Activated naive CD8-positive, alpha-beta T cell treated with anti-CD3 and anti-CD28 coated beads for 36 hours (primary cell): ENCODE measurements around the gene DPYSL3. TPM values are rescaled to one million over a fixed set of nuclear protein-coding genes. Genes with fewer than 3 reads are reported as not detected.
A peak's percentile ranks its signal among the peaks of the same experiment; 100 is the strongest.

ENCODE experiments used
- DNase-seq: peaks from one replicate; pipeline ENCODE4 v3.0.0; 2021
- H3K27ac Mint-ChIP-seq: one replicate; pipeline ENCODE4 v1.8.0; 2022; ENCODE audit warnings: mild to moderate bottlenecking, moderate library complexity, mixed read lengths
- H3K27me3 Mint-ChIP-seq: one replicate; pipeline ENCODE4 v1.8.0; 2022; ENCODE audit warnings: mild to moderate bottlenecking, mixed read lengths
- H3K36me3 Mint-ChIP-seq: one replicate; pipeline ENCODE4 v1.8.0; 2021; ENCODE audit warnings: mild to moderate bottlenecking, mixed read lengths
- H3K4me1 Mint-ChIP-seq: one replicate; pipeline ENCODE4 v1.8.0; 2021; ENCODE audit warnings: mixed read lengths
- H3K4me3 Mint-ChIP-seq: one replicate; pipeline ENCODE4 v1.8.0; 2022; ENCODE audit warnings: mild to moderate bottlenecking, moderate library complexity, mixed read lengths
- H3K9me3 Mint-ChIP-seq: one replicate; pipeline ENCODE4 v1.8.0; 2022; ENCODE audit warnings: mixed read lengths
- total RNA-seq, 2 experiments: library from RNA; stranded (reverse); gene quantifications; one replicate each; pipeline ENCODE4 v1.2.3, GENCODE V29; 2021

DPYSL3 gene
- total RNA-seq, 2 experiments from 2014 or later: 0.28 to 0.41 TPM

DNA sequence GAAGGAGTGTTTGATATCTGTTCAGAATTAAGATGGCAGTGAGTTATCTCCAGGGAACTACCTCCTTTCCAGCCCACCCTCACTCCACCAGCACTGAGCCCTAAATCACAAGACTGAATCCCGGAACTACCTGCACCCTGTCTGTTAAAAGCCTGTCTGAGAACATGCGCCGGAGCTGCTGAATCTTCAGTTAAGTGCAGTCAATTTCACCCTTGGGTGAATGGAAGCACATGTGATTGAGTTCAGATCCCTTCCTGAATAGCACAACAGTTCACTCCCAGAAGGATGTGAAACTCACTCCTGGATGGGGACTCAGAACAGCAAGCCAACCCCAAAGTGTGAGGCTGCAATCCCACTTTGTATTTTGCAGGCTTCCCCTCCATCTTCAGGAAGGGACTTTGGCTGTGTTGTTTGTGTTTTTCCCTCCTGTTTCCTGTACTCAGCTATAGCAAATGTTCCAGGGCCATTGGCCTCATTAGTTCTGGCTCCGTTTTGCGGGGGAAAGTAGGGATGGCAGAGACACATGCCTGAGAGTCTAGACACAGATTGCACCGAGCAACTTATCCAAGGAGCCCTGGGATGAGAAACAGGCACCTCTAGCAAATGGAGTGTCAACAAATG is 43.4 kb downstream of the DPYSL3 start:
- DNase-seq: no peak
- Mint-ChIP-seq H3K27ac (no peak overlapping the region), H3K27me3 (peaks cover 9% of the 10 kb centered on the region), H3K9me3 (no peaks in the 10 kb centered on the region), H3K4me3 (no peak overlapping the region), H3K36me3 (no peaks in the 10 kb centered on the region), H3K4me1 (no peaks in the 10 kb centered on the region)

DNA sequence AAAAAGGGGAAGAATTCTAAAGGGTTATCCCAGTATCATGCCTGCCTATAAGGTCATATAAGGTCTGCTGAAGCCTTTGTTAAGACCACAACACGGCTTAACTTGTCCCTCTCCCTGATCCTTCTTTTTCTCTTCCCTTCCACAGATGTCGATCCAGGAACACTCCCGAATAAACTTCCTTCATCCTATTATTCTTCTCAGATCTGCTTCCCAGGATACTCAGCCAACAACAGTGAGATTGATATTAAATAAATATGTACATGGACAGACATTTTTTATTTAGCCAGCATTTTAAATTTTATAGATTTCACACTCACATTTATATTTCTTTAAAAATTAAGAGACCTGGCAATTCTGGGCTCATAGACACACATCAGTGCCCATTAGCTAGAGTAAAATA is 44.1 kb downstream of the DPYSL3 start:
- H3K4me3 Mint-ChIP-seq: no peak overlapping the region
- no peak for DNase-seq
- peaks cover 12% of the 10 kb centered on the region for H3K27me3 Mint-ChIP-seq
- H3K27ac Mint-ChIP-seq: no peak overlapping the region
- no peaks in the 10 kb centered on the region for H3K9me3 Mint-ChIP-seq
- no peaks in the 10 kb centered on the region for H3K36me3 Mint-ChIP-seq
- H3K4me1 Mint-ChIP-seq: no peaks in the 10 kb centered on the region

DNA sequence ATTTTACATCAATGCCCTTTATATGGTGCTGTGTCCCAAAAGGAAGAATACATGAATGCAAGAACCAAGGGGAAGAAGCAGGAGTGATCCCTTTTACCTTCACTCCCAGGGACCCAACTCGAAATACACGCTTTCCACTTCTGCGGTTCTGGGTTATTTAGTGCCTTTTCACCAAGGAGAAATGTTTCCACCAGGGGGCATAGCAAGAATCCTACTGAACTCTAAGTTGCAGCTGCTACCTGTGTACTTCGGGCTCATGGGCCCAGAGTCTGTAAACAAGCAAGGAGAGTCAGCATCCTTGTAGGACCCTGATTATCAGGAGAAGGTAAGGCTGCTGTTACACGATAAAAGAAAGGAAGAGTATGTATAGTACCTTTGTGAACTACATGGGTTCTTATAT is 45.7 kb downstream of the DPYSL3 start:
- no peak for DNase-seq
- no peaks in the 10 kb centered on the region for H3K9me3 Mint-ChIP-seq
- H3K4me3 Mint-ChIP-seq: no peak overlapping the region
- H3K27me3 Mint-ChIP-seq: peaks cover 6% of the 10 kb centered on the region
- H3K27ac Mint-ChIP-seq: no peak overlapping the region
- no peaks in the 10 kb centered on the region for H3K4me1 Mint-ChIP-seq
- H3K36me3 Mint-ChIP-seq: no peaks in the 10 kb centered on the region

- no peaks in the 10 kb centered on the region for H3K9me3 Mint-ChIP-seq
- no peak for DNase-seq
- no peaks in the 10 kb centered on the region for H3K36me3 Mint-ChIP-seq
- no peak overlapping the region for H3K27ac Mint-ChIP-seq
- no peak overlapping the region for H3K4me3 Mint-ChIP-seq
- peaks cover 21% of the 10 kb centered on the region for H3K27me3 Mint-ChIP-seq
- H3K4me1 Mint-ChIP-seq: no peaks in the 10 kb centered on the region
Observed at GRCh38 chr5:147461915-147462314, 48.0 kb downstream of the DPYSL3 start.

DNA sequence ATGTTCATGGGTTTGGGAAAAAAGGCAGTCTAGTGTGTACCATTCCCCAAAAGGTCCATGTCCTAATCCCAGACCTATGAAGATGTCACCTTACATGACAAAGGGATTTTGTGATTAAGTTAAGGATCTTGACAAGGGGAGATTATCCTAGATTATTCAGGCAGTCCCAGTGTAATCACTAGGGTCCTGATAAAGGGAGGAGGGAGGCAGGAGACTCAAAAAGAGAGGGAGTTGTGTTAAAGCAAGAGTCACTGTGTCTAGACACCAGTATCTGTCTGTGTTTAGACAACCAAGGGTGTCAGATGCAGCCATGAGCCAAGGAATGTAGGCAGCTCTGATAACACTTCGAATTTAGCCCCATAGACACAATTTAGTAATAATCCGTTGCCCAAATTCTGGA is 49.5 kb downstream of the DPYSL3 start:
- Mint-ChIP-seq H3K27ac (no peak overlapping the region), H3K36me3 (no peaks in the 10 kb centered on the region), H3K4me3 (no peak overlapping the region), H3K9me3 (no peaks in the 10 kb centered on the region), H3K27me3 (peaks cover 34% of the 10 kb centered on the region), H3K4me1 (no peaks in the 10 kb centered on the region)
- no peak for DNase-seq

- DNase-seq: no peak
- H3K4me1 Mint-ChIP-seq: peaks cover 2% of the 10 kb centered on the region
- H3K4me3 Mint-ChIP-seq: no peak overlapping the region
- no peaks in the 10 kb centered on the region for H3K36me3 Mint-ChIP-seq
- no peaks in the 10 kb centered on the region for H3K9me3 Mint-ChIP-seq
- H3K27ac Mint-ChIP-seq: no peak overlapping the region
- H3K27me3 Mint-ChIP-seq: peaks cover 49% of the 10 kb centered on the region
Observed at GRCh38 chr5:147458581-147458980, 51.3 kb downstream of the DPYSL3 start.

DNA sequence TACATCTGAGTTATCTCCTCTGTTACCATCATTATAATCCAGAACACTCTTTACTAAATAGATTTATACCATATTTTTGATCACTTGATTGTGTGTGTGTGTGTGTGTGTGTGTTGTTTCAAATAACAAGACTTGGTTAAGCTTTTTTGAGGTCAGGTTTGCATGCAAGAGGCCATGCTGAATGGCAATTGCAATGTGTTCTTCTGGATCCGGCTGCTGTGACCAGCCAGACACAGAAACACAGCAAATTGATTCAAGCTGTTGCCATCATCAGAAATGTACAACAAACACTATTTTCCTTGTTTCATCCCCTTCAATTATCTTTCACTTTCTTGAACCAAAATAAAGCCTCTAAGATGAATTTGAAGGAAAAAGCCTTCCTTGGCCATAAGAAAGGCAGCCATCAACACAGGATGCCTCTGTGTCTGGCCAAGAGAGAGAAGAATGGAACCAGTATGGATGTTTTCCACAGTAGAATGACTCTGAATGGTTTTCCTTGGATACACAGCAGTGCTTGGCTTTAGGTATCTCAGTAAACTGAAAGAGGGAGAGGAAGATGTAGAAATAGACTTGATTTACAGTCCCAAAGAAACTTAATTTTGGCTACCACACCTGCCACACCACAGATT is 53.9 kb downstream of the DPYSL3 start:
- H3K4me1 Mint-ChIP-seq: peaks cover 7% of the 10 kb centered on the region

DNA sequence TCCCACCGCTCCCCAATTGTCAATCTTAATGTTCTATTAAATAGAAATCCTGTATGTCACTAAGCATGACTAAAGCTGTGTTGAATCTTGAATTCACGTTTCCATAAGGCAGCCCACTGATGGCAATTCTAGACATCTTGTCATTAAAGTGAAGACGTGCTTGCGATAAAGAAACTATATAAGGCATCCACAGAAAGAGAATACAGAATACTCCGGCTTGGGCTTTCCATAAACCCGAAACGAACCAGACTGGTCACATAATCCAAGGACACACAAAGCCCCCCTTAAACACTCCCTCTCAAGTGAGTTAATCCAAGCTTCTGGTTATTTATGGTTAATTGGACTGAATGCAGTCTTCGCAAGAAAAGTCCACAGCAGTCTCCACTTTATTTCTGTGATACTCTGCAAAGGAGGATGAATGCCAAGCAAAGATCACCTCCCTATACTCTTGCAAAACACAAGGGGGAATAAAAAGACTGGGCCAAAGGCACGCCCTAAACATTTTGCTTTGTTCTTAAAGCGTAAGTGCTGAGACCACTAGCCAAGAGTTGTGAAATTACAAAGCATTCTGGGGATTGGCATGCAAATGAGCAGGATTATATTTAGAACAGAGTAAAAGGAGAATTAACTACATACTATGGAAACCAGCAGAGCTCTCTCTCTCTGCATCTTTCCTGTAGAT is 54.7 kb downstream of the DPYSL3 start:
- H3K4me1 Mint-ChIP-seq: peaks cover 7% of the 10 kb centered on the region
- no peaks in the 10 kb centered on the region for H3K9me3 Mint-ChIP-seq
- no peak overlapping the region for H3K4me3 Mint-ChIP-seq
- H3K27ac Mint-ChIP-seq: no peak overlapping the region
- peaks cover 77% of the 10 kb centered on the region for H3K27me3 Mint-ChIP-seq
- H3K36me3 Mint-ChIP-seq: no peaks in the 10 kb centered on the region
- no peak for DNase-seq

More for the DNA sequence above, 53.9 kb downstream of the DPYSL3 start:
- H3K36me3 Mint-ChIP-seq: no peaks in the 10 kb centered on the region
- no peak overlapping the region for H3K4me3 Mint-ChIP-seq
- H3K27me3 Mint-ChIP-seq: peaks cover 69% of the 10 kb centered on the region
- no peak overlapping the region for H3K27ac Mint-ChIP-seq
- H3K9me3 Mint-ChIP-seq: no peaks in the 10 kb centered on the region
- DNase-seq: no peak

DNA sequence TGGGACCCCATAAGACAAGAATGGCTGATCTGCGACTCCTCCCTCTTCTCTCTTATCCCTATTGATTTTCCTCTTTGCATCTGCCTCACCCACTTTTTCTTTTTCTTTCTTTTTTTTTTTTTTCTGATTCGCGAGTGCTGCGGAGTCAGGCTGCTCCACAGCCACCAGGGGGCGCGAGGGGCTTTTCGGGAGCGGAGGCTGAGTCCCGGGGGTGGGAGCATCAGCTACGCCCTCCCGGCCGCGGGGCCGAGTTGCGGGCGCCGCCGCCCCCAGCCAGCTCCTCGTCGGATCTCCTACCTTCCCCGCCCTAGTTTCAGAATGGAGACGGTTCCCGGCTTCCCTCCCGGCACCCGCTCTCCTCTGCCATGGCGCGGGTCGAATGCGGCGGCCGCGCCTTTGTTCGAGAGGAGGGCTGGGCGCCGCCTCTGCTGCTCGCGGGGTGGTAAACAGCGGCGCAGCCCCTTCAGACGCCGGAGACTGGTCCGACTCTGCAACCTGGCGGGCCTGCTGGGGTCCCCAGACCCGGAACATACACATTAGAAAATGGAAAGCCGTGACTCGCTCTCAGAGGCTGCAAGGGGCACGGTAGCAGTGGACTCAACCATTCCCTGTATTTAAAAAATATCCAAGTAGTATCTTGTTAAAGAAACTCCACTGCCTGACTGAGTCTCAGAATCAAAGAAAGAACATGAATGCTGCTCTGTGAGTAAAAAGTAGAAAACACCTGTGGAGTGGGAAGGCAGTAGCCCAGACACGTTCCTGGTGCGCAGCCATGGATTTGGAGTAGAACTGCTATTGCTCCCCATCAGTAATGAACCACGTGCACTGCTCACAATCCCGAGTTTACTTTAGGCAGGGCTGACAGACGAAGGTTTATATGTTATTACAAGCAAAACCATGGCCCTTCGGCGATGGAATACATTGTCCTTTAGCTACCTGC is 55.7 kb downstream of the DPYSL3 start:
- Mint-ChIP-seq H3K4me3 (peak overlapping the region; percentile 86), H3K27ac (no peak overlapping the region), H3K27me3 (peaks cover 87% of the 10 kb centered on the region), H3K4me1 (peaks cover 7% of the 10 kb centered on the region), H3K36me3 (no peaks in the 10 kb centered on the region), H3K9me3 (no peaks in the 10 kb centered on the region)
- DNase-seq: peak; percentile 79

DNA sequence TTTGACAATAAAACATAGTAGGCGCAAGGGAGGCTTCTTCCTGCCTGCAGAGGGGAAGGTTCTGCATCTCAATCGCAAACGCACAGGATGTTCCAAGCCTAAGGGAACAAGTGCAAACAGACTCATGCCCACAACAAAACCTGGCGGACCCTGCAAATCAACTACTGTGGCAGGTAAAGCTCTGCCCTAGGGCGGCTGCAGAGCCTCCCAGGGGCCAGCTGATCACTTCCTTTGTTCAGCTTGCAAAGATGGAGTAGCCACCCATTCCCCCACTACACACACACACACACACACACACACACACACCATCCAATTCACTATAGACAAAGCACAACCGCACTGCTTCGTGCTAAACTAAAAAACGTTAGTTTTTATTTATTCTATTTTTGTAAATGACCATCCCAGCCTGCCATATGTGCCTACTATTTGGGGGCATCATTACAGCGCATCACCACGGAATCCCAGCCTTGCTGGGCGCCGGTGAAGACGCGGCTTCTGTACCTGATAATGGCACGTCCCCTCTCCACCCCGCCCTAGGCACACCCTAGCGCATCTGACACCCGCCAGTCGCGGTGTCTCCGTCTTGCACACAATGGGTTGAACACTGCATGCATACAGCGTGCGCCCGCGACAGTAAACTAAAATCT is 57.6 kb downstream of the DPYSL3 start:
- no peaks in the 10 kb centered on the region for H3K9me3 Mint-ChIP-seq
- H3K36me3 Mint-ChIP-seq: no peaks in the 10 kb centered on the region
- peak overlapping the region; percentile 20 for H3K4me3 Mint-ChIP-seq
- H3K4me1 Mint-ChIP-seq: peaks cover 7% of the 10 kb centered on the region
- H3K27ac Mint-ChIP-seq: no peak overlapping the region
- peaks cover 81% of the 10 kb centered on the region for H3K27me3 Mint-ChIP-seq
- DNase-seq: no peak

DNA sequence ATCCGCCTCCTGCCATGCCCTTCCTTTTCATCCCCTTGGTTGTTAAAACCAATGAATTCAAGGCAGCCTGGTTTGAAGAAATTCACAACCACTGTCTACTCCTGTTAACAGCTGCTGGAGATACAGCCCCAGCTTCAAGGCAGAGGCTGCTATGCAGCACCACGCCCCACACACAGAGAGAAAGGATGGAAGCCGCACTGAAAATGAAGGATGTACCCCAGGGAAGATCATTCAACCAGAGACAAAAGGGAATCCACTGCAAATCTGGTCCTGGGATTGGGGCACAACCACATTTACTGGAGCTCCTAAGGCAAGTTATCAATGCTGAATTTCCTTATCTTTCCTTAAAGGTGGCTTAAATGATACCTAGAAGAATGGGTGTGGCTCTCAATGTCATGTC is 58.7 kb downstream of the DPYSL3 start:
- no peak overlapping the region for H3K27ac Mint-ChIP-seq
- no peak overlapping the region for H3K4me3 Mint-ChIP-seq
- no peaks in the 10 kb centered on the region for H3K9me3 Mint-ChIP-seq
- peaks cover 71% of the 10 kb centered on the region for H3K27me3 Mint-ChIP-seq
- peaks cover 7% of the 10 kb centered on the region for H3K4me1 Mint-ChIP-seq
- DNase-seq: no peak
- no peaks in the 10 kb centered on the region for H3K36me3 Mint-ChIP-seq

DNA sequence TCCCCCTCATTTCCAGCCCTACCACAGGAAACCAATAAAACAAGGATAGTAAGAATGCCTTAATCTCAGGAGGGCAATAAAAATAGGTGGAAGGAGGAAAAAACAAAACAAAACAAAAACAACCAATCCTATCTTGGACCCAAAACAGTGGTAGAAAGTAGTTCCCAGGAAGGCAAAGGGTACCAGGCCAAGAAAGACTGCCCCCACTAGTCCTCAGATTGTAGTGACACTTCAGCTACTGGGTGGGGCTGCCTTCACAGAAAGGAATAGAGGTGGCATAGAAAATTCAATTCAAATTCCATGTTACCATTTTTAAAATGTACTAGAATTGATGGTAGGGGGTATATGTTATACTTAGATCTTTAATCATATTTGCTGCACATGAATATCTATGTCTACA is 59.3 kb downstream of the DPYSL3 start:
- H3K9me3 Mint-ChIP-seq: no peaks in the 10 kb centered on the region
- H3K36me3 Mint-ChIP-seq: no peaks in the 10 kb centered on the region
- H3K27ac Mint-ChIP-seq: no peak overlapping the region
- H3K4me1 Mint-ChIP-seq: peaks cover 7% of the 10 kb centered on the region
- no peak overlapping the region for H3K4me3 Mint-ChIP-seq
- DNase-seq: no peak
- H3K27me3 Mint-ChIP-seq: peaks cover 66% of the 10 kb centered on the region

DNA sequence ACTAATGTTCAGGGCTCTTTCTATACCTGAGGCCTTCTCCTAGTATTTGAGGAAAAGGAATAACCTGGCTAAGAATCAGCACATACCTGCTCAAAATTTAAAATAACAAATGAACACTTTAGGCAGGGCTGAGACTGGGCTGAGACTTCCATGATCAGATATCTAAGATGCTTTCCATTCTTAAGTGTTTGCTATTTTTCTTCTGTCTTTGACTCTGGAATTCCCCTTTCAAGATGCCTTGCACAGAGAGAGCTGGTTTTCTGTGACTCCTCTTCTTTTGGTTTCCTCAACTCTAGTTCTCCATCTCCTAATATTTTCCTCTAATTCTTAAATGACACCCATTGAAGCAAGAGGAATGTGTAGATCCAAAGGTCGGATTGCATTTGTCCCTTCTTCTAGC is 61.1 kb downstream of the DPYSL3 start:
- no peaks in the 10 kb centered on the region for H3K36me3 Mint-ChIP-seq
- DNase-seq: no peak
- H3K4me3 Mint-ChIP-seq: no peak overlapping the region
- H3K27ac Mint-ChIP-seq: no peak overlapping the region
- H3K4me1 Mint-ChIP-seq: peaks cover 6% of the 10 kb centered on the region
- no peaks in the 10 kb centered on the region for H3K9me3 Mint-ChIP-seq
- H3K27me3 Mint-ChIP-seq: peaks cover 56% of the 10 kb centered on the region

- H3K4me3 Mint-ChIP-seq: no peak overlapping the region
- DNase-seq: no peak
- no peaks in the 10 kb centered on the region for H3K4me1 Mint-ChIP-seq
- H3K27me3 Mint-ChIP-seq: peaks cover 37% of the 10 kb centered on the region
- no peak overlapping the region for H3K27ac Mint-ChIP-seq
- no peaks in the 10 kb centered on the region for H3K9me3 Mint-ChIP-seq
- no peaks in the 10 kb centered on the region for H3K36me3 Mint-ChIP-seq
Observed at GRCh38 chr5:147446523-147446922, 63.3 kb downstream of the DPYSL3 start.
